B cell (primary cell): ENCODE data around the gene SYNJ2. TPM values are rescaled to one million over a fixed set of nuclear protein-coding genes. Genes with fewer than 3 reads are reported as not detected.
A peak's percentile ranks its signal among the peaks of the same experiment; 100 is the strongest.

Source experiments
- ATAC-seq: fragments of 200-7000 bp; cut with Tn5 transposase; one replicate; pipeline ENCODE4 v1.10.0; 2021; ENCODE audit warnings: low read depth, mild to moderate bottlenecking, moderate number of reproducible peaks, moderate library complexity
- CTCF ChIA-PET: fragments of 350-600 bp; sonication (Branson Sonifier 250); formaldehyde crosslinking; loops from one replicate; lab custom pipeline; 2021; ENCODE audit warnings: antibody characterized with exemption, inconsistent platforms; lab: Charles Lee
- POLR2A ChIA-PET: fragments of 350-600 bp; sonication (Branson Sonifier 250); formaldehyde crosslinking; loops from one replicate; lab custom pipeline; 2021; ENCODE audit warnings: antibody characterized with exemption; lab: Charles Lee
- DNase-seq: peaks from one replicate; pipeline ENCODE4 v3.0.0; 2013
- H2AFZ ChIP-seq: 2 replicates; pipeline ENCODE4 v1.6.1; 2012; ENCODE audit warnings: mild to moderate bottlenecking, low read depth, low read length; ENCODE audit not compliant: insufficient read depth, poor library complexity, severe bottlenecking
- H3K27ac ChIP-seq, 2 donors: 1 replicate in 1 of 2; 2 replicates in 1 of 2; pipeline ENCODE4 v1.5.1; 2012 to 2013; ENCODE audit warnings: low read length in 2 of 2, mild to moderate bottlenecking in 2 of 2, moderate library complexity in 1 of 2
- H3K27me3 ChIP-seq, 4 experiments: fragments of 200-600 bp in 1 of 4; sonication (generic) in 1 of 4; replicated peaks in 1 of 4; 1 replicate in 2 of 4; 2 replicates in 2 of 4; pipeline versions ENCODE4 v1.6.1 to v1.7.0; 2013 to 2016; ENCODE audit warnings: low read length in 3 of 4, mild to moderate bottlenecking in 2 of 4, mixed read lengths in 1 of 4, moderate library complexity in 1 of 4; ENCODE audit not compliant: insufficient read depth in 4 of 4, control insufficient read depth in 3 of 4; ENCODE audit errors: control extremely low read depth in 1 of 4
- H3K36me3 ChIP-seq, 2 experiments: replicated peaks in 1 of 2; 1 replicate in 1 of 2; 2 replicates in 1 of 2; pipeline versions ENCODE4 v1.6.1 to v1.7.1; 2013; ENCODE audit warnings: low read length in 1 of 2; ENCODE audit not compliant: insufficient read depth in 2 of 2, control insufficient read depth in 1 of 2; ENCODE audit errors: control extremely low read depth in 1 of 2, extremely low read depth in 1 of 2
- H3K4me1 ChIP-seq, 2 donors: fragments of 200-600 bp in 1 of 2; sonication (generic) in 1 of 2; 1 replicate in 1 of 2; 2 replicates in 1 of 2; pipeline versions ENCODE4 v1.5.1 to v1.6.1; 2013 to 2017; ENCODE audit warnings: low read length in 2 of 2; ENCODE audit not compliant: control insufficient read depth in 2 of 2, insufficient read depth in 2 of 2
- H3K4me2 ChIP-seq: replicated peaks from 2 replicates; pipeline ENCODE3; 2012; ENCODE audit warnings: mild to moderate bottlenecking, low read depth, low read length; ENCODE audit not compliant: poor library complexity, severe bottlenecking
- H3K4me3 ChIP-seq, 5 experiments: fragments of 200-600 bp in 1 of 5; sonication (generic) in 1 of 5; 1 replicate in 3 of 5; 2 replicates in 2 of 5; pipeline versions ENCODE4 v1.5.1 to v1.7.0; 2011 to 2016; ENCODE audit warnings: low read length in 4 of 5, mild to moderate bottlenecking in 4 of 5, low read depth in 2 of 5, control low read depth in 1 of 5, moderate library complexity in 1 of 5; ENCODE audit not compliant: insufficient read depth in 1 of 5; ENCODE audit errors: control extremely low read depth in 1 of 5, extremely low read depth in 1 of 5
- H3K79me2 ChIP-seq: fragments of 200-600 bp; sonication (generic); one replicate; pipeline ENCODE4 v1.6.0; 2016; ENCODE audit warnings: low read length; ENCODE audit not compliant: control insufficient read depth, insufficient read depth
- H3K9ac ChIP-seq: fragments of 200-600 bp; sonication (generic); 2 replicates; pipeline ENCODE4 v1.6.1; 2017; ENCODE audit warnings: mild to moderate bottlenecking, low read length, moderate library complexity
- H3K9me3 ChIP-seq, 3 donors: one replicate each; pipeline versions ENCODE4 v1.6.1 to v1.7.1; 2013; ENCODE audit warnings: low read length in 2 of 3; ENCODE audit not compliant: control insufficient read depth in 2 of 3, insufficient read depth in 1 of 3; ENCODE audit errors: control extremely low read depth in 1 of 3
- H4K20me1 ChIP-seq: 2 replicates; pipeline ENCODE4 v1.6.0; 2012; ENCODE audit warnings: mild to moderate bottlenecking, low read length; ENCODE audit not compliant: insufficient read depth, control insufficient read depth, poor library complexity, severe bottlenecking
- H3K27ac Mint-ChIP-seq: one replicate; pipeline ENCODE4 v1.8.0; 2021; ENCODE audit warnings: mixed read lengths
- H3K27me3 Mint-ChIP-seq: one replicate; pipeline ENCODE4 v1.8.0; 2021; ENCODE audit warnings: mixed read lengths
- H3K4me1 Mint-ChIP-seq: one replicate; pipeline ENCODE4 v1.8.0; 2021; ENCODE audit warnings: mixed read lengths
- H3K4me3 Mint-ChIP-seq: one replicate; pipeline ENCODE4 v1.8.0; 2021; ENCODE audit warnings: mixed read lengths
- H3K9me3 Mint-ChIP-seq: one replicate; pipeline ENCODE4 v1.8.0; 2022; ENCODE audit warnings: mixed read lengths; ENCODE audit not compliant: insufficient read depth
- EZH2 ChIP-seq: IDR thresholded peaks from 2 replicates; pipeline ENCODE4 v1.6.1; 2012; ENCODE audit warnings: borderline replicate concordance, low read depth, mild to moderate bottlenecking, moderate library complexity, low read length; ENCODE audit not compliant: insufficient read depth, poor library complexity, severe bottlenecking
- WGBS: methylation state at CpG from one replicate; pipeline ENCODE4 v1.1.5; 2013; ENCODE audit warnings: missing lambda C conversion rate; ENCODE audit not compliant: insufficient coverage; 5-methylcytosine and 5-hydroxymethylcytosine counted together
- intact Hi-C: fragments of 100-400 bp; cut with micrococcal nuclease; formaldehyde crosslinking; loops from one replicate; pipeline ENCODE4 v1.10.0; 2022
- polyA plus RNA-seq: library from polyadenylated mRNA; depleted of rRNA; stranded (reverse); fragments of >200 nt; gene quantifications from 2 replicates; pipeline ENCODE4 v1.2.3, GENCODE V29; 2012
- total RNA-seq, 2 donors: library from RNA; stranded (reverse); fragments of 120-200 nt in 1 of 2; gene quantifications; 1 replicate in 1 of 2; 2 replicates in 1 of 2; pipeline versions ENCODE4 v1.2.3 to v1.2.4, GENCODE V29; 2013 to 2022
- TF ChIP-seq, protein P1 (sequence below): fragments of 200-600 bp; IDR thresholded peaks from one replicate; pipeline ENCODE4 v1.8.0; 2022; ENCODE audit warnings: antibody characterized with exemption, mild to moderate bottlenecking

SYNJ2 gene
- total and polyA plus RNA-seq, 2 donors (not counting 1 experiment from before 2014, with no cell fraction given): 5.2 to 11.4 TPM

DNA sequence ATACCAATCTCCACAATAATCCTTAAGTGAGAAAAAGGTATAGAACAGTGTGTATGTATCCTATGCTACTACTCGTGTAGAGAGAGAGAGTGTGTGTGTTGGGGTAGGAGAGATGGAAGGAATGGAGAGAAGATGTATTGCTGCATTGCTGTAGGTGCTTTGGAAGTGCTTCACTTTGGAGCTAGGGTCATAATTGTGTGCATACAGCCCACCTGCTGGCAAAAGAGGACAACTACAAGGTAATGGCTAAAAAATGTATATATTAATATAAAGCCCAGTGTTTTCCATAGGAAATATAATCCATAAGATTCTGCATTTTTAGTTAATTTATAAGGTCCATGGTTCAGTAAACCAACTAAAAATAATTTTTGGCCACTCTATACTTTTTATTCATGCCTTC lies 150.3 kb downstream of the SYNJ2 start:
- H3K27ac Mint-ChIP-seq: no peak overlapping the region
- peak; percentile 11 for DNase-seq
- 33% methylated on average over 1 of the region's 1 CpG for WGBS
- TF ChIP-seq EZH2: no peak
- TF ChIP-seq, protein P1, sequence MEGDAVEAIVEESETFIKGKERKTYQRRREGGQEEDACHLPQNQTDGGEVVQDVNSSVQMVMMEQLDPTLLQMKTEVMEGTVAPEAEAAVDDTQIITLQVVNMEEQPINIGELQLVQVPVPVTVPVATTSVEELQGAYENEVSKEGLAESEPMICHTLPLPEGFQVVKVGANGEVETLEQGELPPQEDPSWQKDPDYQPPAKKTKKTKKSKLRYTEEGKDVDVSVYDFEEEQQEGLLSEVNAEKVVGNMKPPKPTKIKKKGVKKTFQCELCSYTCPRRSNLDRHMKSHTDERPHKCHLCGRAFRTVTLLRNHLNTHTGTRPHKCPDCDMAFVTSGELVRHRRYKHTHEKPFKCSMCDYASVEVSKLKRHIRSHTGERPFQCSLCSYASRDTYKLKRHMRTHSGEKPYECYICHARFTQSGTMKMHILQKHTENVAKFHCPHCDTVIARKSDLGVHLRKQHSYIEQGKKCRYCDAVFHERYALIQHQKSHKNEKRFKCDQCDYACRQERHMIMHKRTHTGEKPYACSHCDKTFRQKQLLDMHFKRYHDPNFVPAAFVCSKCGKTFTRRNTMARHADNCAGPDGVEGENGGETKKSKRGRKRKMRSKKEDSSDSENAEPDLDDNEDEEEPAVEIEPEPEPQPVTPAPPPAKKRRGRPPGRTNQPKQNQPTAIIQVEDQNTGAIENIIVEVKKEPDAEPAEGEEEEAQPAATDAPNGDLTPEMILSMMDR: peak; percentile 54
- Histone ChIP-seq H3K36me3 (no peaks in the 10 kb centered on the region), H3K79me2 (no peaks in the 10 kb centered on the region), H3K9ac (no peak overlapping the region), H3K4me1 (no peaks in the 10 kb centered on the region), H3K4me2 (no peak overlapping the region), H3K9me3 (no peaks in the 10 kb centered on the region), H3K27me3 (no peaks in the 10 kb centered on the region), H4K20me1 (no peaks in the 10 kb centered on the region), H2AFZ (no peak overlapping the region), H3K27ac (no peak overlapping the region), H3K4me3 (no peak overlapping the region)
- ChIA-PET POLR2A (no interaction called here), CTCF (interaction anchor here (0.6 to 1.5 kb wide), 3 partner anchors 12 to 465 kb away, joined by 3 to 4 read pairs (median 3); no protein-coding TSS in a partner anchor)
- no peak overlapping the region for H3K4me3 Mint-ChIP-seq
- H3K27me3 Mint-ChIP-seq: no peaks in the 10 kb centered on the region
- no peaks in the 10 kb centered on the region for H3K4me1 Mint-ChIP-seq
- H3K9me3 Mint-ChIP-seq: no peaks in the 10 kb centered on the region
- peak; percentile 24 for ATAC-seq
- intact Hi-C loops: no loop called here

DNA sequence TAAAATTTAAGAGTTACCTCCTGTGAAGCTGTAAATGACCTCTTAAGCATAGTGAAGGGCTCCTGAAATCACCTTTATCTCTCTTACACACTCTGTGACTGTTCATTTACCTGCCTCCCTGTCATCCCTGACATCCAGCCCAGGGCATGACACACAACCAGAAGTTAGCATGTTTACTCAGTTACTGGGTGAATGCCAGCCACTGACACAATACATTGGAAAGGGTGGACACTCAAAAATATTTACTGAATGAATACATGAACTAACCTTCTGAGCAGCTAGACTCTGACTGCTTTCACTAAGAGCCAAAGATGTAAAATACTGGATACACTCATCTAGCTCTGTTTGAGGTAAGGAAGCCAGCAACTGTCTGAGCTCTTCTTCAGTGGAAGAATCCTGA lies 161.1 kb downstream of the SYNJ2 start:
- no peak overlapping the region for H3K27ac ChIP-seq
- H3K9ac ChIP-seq: no peak overlapping the region
- no peaks in the 10 kb centered on the region for H3K4me1 ChIP-seq
- Mint-ChIP-seq H3K4me1 (no peaks in the 10 kb centered on the region), H3K27ac (no peak overlapping the region), H3K4me3 (no peak overlapping the region), H3K27me3 (no peaks in the 10 kb centered on the region), H3K9me3 (no peaks in the 10 kb centered on the region)
- TF ChIP-seq, protein P1: no peak
- ChIA-PET CTCF (interaction anchor here (0.7 kb wide), 1 partner anchor 69 kb away, joined by 3 read pairs; no protein-coding TSS in a partner anchor), POLR2A (no interaction called here)
- H3K27me3 ChIP-seq: no peaks in the 10 kb centered on the region
- no peak overlapping the region for H3K4me2 ChIP-seq
- no peak for ATAC-seq
- no peak overlapping the region for H2AFZ ChIP-seq
- no peaks in the 10 kb centered on the region for H4K20me1 ChIP-seq
- H3K79me2 ChIP-seq: no peaks in the 10 kb centered on the region
- H3K36me3 ChIP-seq: no peaks in the 10 kb centered on the region
- DNase-seq: no peak
- H3K4me3 ChIP-seq: no peak overlapping the region
- H3K9me3 ChIP-seq: no peaks in the 10 kb centered on the region
- intact Hi-C loops: no loop called here
